Parathyroid adenoma (tissue), 2 donors: ENCODE data around the gene HDAC4.

Source experiments
- H2AFZ ChIP-seq: fragments of 300-600 bp; sonication (generic); one replicate; pipeline ENCODE4 v1.7.0; 2017; ENCODE audit warnings: antibody characterized with exemption, mild to moderate bottlenecking
- H3K27ac ChIP-seq: fragments of 300-600 bp; sonication (generic); one replicate; pipeline ENCODE4 v1.7.0; 2017
- H3K27me3 ChIP-seq: fragments of 300-600 bp; sonication (generic); one replicate; pipeline ENCODE4 v1.7.0; 2017; ENCODE audit warnings: low read length; ENCODE audit not compliant: control insufficient read depth, insufficient read depth
- H3K36me3 ChIP-seq: fragments of 300-600 bp; sonication (generic); one replicate; pipeline ENCODE4 v1.7.0; 2017; ENCODE audit warnings: low read length; ENCODE audit not compliant: control insufficient read depth, insufficient read depth
- H3K4me1 ChIP-seq: fragments of 300-600 bp; sonication (generic); one replicate; pipeline ENCODE4 v1.7.0; 2017; ENCODE audit warnings: control low read depth
- H3K4me2 ChIP-seq: fragments of 300-600 bp; sonication (generic); one replicate; pipeline ENCODE4 v1.7.0; 2017; ENCODE audit warnings: low read length
- H3K4me3 ChIP-seq: fragments of 300-600 bp; sonication (generic); one replicate; pipeline ENCODE4 v1.7.0; 2017; ENCODE audit warnings: low read depth, low read length
- H3K79me2 ChIP-seq: fragments of 300-600 bp; sonication (generic); one replicate; pipeline ENCODE4 v1.7.0; 2017; ENCODE audit warnings: control low read depth
- H3K9ac ChIP-seq: fragments of 300-600 bp; sonication (generic); one replicate; pipeline ENCODE4 v1.7.0; 2017; ENCODE audit warnings: mild to moderate bottlenecking
- H3K9me3 ChIP-seq: fragments of 300-600 bp; sonication (generic); one replicate; pipeline ENCODE4 v1.7.0; 2017; ENCODE audit warnings: low read length; ENCODE audit not compliant: control insufficient read depth
- TF ChIP-seq, protein P1 (sequence below): fragments of 300-600 bp; sonication (generic); IDR thresholded peaks from one replicate; pipeline ENCODE4 v1.7.0; 2017; ENCODE audit warnings: antibody characterized with exemption, mild to moderate bottlenecking
- donor health status: primary hyperparathyroidism.

HDAC4 gene

DNA sequence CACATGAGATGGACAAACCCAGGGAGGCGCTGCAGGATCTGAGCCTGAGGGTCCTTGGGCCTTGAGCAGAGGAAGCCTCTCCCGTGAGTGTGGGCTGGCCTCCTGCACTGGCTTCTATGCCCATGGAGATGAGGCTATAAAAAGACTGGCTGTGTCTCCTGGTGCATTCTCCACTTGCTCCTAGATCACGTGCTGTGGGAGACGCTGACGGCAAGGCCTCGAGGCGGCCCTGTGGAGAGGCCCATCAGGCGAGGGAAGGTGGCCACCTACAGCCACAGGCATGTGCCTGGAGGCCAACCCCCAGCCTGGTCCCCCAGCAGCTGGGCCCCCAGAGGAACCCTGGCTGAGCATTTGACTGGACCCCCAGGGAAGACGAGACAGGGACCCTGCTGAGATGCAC lies 354.0 kb downstream of the HDAC4 start:
- Histone ChIP-seq H3K9ac (no peak overlapping the region), H3K4me2 (no peak overlapping the region), H3K4me1 (no peaks in the 10 kb centered on the region), H3K27ac (no peak overlapping the region), H3K36me3 (no peaks in the 10 kb centered on the region), H2AFZ (no peak overlapping the region), H3K9me3 (no peaks in the 10 kb centered on the region), H3K27me3 (no peaks in the 10 kb centered on the region), H3K79me2 (no peaks in the 10 kb centered on the region), H3K4me3 (no peak overlapping the region)
- TF ChIP-seq, protein P1, sequence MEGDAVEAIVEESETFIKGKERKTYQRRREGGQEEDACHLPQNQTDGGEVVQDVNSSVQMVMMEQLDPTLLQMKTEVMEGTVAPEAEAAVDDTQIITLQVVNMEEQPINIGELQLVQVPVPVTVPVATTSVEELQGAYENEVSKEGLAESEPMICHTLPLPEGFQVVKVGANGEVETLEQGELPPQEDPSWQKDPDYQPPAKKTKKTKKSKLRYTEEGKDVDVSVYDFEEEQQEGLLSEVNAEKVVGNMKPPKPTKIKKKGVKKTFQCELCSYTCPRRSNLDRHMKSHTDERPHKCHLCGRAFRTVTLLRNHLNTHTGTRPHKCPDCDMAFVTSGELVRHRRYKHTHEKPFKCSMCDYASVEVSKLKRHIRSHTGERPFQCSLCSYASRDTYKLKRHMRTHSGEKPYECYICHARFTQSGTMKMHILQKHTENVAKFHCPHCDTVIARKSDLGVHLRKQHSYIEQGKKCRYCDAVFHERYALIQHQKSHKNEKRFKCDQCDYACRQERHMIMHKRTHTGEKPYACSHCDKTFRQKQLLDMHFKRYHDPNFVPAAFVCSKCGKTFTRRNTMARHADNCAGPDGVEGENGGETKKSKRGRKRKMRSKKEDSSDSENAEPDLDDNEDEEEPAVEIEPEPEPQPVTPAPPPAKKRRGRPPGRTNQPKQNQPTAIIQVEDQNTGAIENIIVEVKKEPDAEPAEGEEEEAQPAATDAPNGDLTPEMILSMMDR = no peak

DNA sequence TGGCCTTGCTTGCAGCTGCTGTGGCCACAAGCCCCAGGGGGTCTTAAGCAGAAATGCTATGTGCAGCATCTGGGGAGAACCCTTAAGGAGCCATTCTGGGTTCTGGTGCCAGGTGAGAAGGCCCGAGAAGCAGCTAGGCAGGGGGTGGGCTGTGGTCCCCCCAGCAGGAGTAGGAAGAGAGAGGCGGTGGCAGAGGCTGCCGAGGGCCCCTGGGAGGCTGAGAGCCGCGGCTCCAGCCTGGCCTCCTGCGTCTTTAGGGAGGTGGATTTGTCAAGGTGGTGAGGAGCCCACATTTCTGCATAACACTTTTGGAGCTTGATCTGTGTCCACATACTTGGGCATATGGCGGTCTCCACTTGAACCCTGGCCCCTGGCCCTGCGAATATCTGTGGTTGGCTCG lies 356.5 kb downstream of the HDAC4 start:
- no peak overlapping the region for H3K4me3 ChIP-seq
- H3K79me2 ChIP-seq = no peaks in the 10 kb centered on the region
- no peak overlapping the region for H3K27ac ChIP-seq
- no peak overlapping the region for H3K9ac ChIP-seq
- no peaks in the 10 kb centered on the region for H3K4me1 ChIP-seq
- H3K9me3 ChIP-seq = no peaks in the 10 kb centered on the region
- H2AFZ ChIP-seq = no peak overlapping the region
- H3K36me3 ChIP-seq = no peaks in the 10 kb centered on the region
- H3K4me2 ChIP-seq = no peak overlapping the region
- TF ChIP-seq, protein P1 = no peak
- no peaks in the 10 kb centered on the region for H3K27me3 ChIP-seq

DNA sequence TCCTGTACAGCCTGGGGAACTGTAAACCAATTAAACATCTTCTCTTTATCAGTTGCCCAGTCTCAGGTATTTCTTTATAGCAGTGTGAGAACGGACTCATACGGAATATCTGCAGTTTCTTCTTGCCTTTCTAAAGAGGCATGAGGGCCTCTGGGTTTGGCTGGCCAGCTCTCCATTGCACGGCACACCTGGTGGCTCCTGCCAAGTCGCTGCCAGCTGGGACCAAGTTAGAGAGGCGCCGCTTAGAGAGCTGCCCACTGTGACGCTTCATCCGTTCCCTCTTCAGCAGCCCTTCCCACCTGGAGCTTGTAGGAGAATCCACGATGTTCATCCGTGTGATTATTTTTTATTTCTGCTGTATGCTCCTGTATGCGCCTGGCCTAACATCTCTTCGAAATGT lies 357.5 kb downstream of the HDAC4 start:
- no peaks in the 10 kb centered on the region for H3K4me1 ChIP-seq
- no peaks in the 10 kb centered on the region for H3K79me2 ChIP-seq
- H3K27me3 ChIP-seq = no peaks in the 10 kb centered on the region
- no peak overlapping the region for H3K4me2 ChIP-seq
- H3K9me3 ChIP-seq = no peaks in the 10 kb centered on the region
- H3K4me3 ChIP-seq = no peak overlapping the region
- TF ChIP-seq, protein P1 = no peak
- H2AFZ ChIP-seq = no peak overlapping the region
- no peak overlapping the region for H3K27ac ChIP-seq
- H3K36me3 ChIP-seq = no peaks in the 10 kb centered on the region
- no peak overlapping the region for H3K9ac ChIP-seq

DNA sequence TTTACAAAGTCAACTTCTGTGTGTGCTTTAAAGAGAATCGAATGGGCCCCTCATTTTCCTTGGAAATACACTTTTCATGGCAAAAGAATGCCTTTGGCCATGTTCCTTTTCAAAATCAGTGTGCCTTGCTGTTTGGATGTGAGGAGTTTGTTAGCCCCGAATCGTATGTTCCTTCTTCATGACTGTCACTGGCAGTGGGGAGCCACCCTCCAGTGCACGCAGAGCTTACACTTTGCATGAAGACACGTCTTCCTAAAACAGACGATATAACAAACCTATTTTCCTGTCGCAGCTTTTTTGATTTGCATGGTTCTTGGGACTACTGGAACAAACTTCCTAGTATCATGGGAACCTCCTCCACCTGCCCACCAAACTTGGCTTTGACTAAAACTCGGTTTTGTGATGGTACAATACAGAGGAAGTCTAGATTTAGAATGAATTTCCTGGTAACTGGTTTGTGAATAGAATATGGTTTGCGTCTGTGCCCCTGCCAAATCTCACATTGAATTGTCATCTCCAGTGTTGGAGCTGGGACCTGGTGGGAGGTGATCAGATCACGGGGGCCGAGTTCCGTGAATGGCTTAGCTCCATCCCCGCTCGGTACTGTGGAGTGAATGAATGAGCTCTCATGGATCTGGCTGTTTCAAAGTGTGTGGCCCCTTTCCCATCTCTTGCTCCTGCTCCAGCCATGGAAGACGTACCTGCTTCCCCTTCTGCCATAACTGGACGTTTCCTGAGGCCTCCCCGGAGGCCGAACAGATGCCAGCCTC lies 358.1 kb downstream of the HDAC4 start:
- no peak overlapping the region for H2AFZ ChIP-seq
- H3K4me1 ChIP-seq = no peaks in the 10 kb centered on the region
- no peaks in the 10 kb centered on the region for H3K9me3 ChIP-seq
- H3K36me3 ChIP-seq = no peaks in the 10 kb centered on the region
- H3K79me2 ChIP-seq = no peaks in the 10 kb centered on the region
- no peak overlapping the region for H3K9ac ChIP-seq
- H3K4me2 ChIP-seq = no peak overlapping the region
- no peak overlapping the region for H3K4me3 ChIP-seq
- TF ChIP-seq, protein P1 = no peak
- no peaks in the 10 kb centered on the region for H3K27me3 ChIP-seq
- no peak overlapping the region for H3K27ac ChIP-seq

DNA sequence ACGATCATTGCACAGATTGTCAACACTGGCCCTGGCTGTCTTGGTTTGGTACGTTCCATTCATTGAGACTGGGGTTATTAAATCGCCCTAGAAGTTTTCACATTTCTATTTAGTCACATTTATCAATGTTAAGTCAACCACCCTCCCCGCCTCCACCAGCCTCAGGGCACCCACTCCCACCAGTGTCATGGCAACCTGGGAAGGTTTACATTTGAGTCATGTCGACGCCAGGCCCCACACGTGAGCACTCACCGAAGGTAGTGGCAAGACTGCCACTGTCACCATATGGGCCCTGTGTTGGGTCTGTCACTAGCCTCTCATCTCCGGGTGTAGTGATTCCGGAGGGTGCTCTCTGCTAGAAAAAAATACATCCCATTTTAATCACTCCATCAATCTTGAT lies 358.8 kb downstream of the HDAC4 start:
- H3K79me2 ChIP-seq = no peaks in the 10 kb centered on the region
- H3K4me1 ChIP-seq = no peaks in the 10 kb centered on the region
- H2AFZ ChIP-seq = no peak overlapping the region
- no peaks in the 10 kb centered on the region for H3K36me3 ChIP-seq
- H3K27me3 ChIP-seq = no peaks in the 10 kb centered on the region
- no peak overlapping the region for H3K9ac ChIP-seq
- no peak overlapping the region for H3K4me2 ChIP-seq
- TF ChIP-seq, protein P1 = no peak
- no peak overlapping the region for H3K4me3 ChIP-seq
- H3K27ac ChIP-seq = no peak overlapping the region
- no peaks in the 10 kb centered on the region for H3K9me3 ChIP-seq
